ENCODE measurements around the gene SMPD3. TPM values are rescaled to one million over a fixed set of nuclear protein-coding genes. Genes with fewer than 3 reads are reported as not detected.

SMPD3 gene
- total and polyA plus RNA-seq, 9 of the 15 experiments (the other 6 are each of a cell fraction or from before 2014, with no cell fraction given): 0.03 to 1.2 (median 0.18) TPM

- TF ChIP-seq E2F6 (IDR thresholded peaks at IDR 0.05; ENCODE audit: borderline replicate concordance in 1 of 2, extremely low read depth in 1 of 2, insufficient read depth in 1 of 2, insufficient read length in 1 of 2, low read depth in 1 of 2, low read length in 1 of 2, poor library complexity in 1 of 2, severe bottlenecking in 1 of 2) (peak; percentile 97 to 99), PKNOX1 (IDR thresholded peaks at IDR 0.05) (0 out of 2 replicates have a peak, but pooled peaks have one; percentile 13), EP300 (IDR thresholded peaks at IDR 0.05; ENCODE audit: low read length) (no peak), ETV6 (IDR thresholded peaks at IDR 0.05; ENCODE audit: borderline replicate concordance in 1 of 2, low read depth in 2 of 2, low read length in 1 of 2) (no peak), ETV6 (CRISPR knock-in tag; IDR thresholded peaks at IDR 0.05; ENCODE audit: borderline replicate concordance) (peak; percentile 63; the same call in 1 of the 2 replicates), PHF20 (IDR thresholded peaks at IDR 0.05; ENCODE audit: partially characterized antibody) (peak; percentile 98), PYGO2 (tag; IDR thresholded peaks at IDR 0.05) (no peak), ZSCAN29 (IDR thresholded peaks at IDR 0.05) (no peak; the same call in 1 of the 2 replicates), JUNB (CRISPR knock-in tag; conservative IDR thresholded peaks at IDR 0.05) (no peak), ZNF639 (CRISPR knock-in tag; conservative IDR thresholded peaks at IDR 0.05 in 1 of 2, IDR thresholded peaks at IDR 0.05 in 1 of 2) (peak in 1 of 2 experiments; percentile 74; a peak in 2 of 4 replicates), GABPB2 (CRISPR knock-in tag; conservative IDR thresholded peaks at IDR 0.05) (no peak), BACH1 (tag; IDR thresholded peaks at IDR 0.05) (no peak), SP1 (CRISPR knock-in tag; IDR thresholded peaks at IDR 0.05) (peak; percentile 90), SIN3B (IDR thresholded peaks at IDR 0.05; ENCODE audit: low read depth) (peak; percentile 98), HDAC8 (tag; IDR thresholded peaks at IDR 0.05) (no peak; the same call in 1 of the 2 replicates), PTTG1 (tag; IDR thresholded peaks at IDR 0.05; ENCODE audit: low read depth) (no peak), FOXA1 (IDR thresholded peaks at IDR 0.05; ENCODE audit: borderline replicate concordance) (no peak)
- TF ChIP-seq, protein P1, sequence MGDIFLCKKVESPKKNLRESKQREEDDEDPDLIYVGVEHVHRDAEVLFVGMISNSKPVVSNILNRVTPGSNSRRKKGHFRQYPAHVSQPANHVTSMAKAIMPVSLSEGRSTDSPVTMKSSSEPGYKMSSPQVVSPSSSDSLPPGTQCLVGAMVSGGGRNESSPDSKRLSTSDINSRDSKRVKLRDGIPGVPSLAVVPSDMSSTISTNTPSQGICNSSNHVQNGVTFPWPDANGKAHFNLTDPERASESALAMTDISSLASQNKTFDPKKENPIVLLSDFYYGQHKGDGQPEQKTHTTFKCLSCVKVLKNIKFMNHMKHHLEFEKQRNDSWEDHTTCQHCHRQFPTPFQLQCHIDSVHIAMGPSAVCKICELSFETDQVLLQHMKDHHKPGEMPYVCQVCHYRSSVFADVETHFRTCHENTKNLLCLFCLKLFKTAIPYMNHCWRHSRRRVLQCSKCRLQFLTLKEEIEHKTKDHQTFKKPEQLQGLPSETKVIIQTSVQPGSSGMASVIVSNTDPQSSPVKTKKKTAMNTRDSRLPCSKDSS (IDR thresholded peaks at IDR 0.05; ENCODE audit: low read depth, partially characterized antibody): no peak
- TF ChIP-seq, protein P2, sequence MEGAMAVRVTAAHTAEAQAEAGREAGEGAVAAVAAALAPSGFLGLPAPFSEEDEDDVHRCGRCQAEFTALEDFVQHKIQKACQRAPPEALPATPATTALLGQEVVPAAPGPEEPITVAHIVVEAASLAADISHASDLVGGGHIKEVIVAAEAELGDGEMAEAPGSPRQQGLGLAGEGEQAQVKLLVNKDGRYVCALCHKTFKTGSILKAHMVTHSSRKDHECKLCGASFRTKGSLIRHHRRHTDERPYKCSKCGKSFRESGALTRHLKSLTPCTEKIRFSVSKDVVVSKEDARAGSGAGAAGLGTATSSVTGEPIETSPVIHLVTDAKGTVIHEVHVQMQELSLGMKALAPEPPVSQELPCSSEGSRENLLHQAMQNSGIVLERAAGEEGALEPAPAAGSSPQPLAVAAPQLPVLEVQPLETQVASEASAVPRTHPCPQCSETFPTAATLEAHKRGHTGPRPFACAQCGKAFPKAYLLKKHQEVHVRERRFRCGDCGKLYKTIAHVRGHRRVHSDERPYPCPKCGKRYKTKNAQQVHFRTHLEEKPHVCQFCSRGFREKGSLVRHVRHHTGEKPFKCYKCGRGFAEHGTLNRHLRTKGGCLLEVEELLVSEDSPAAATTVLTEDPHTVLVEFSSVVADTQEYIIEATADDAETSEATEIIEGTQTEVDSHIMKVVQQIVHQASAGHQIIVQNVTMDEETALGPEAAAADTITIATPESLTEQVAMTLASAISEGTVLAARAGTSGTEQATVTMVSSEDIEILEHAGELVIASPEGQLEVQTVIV (CRISPR knock-in tag; IDR thresholded peaks at IDR 0.05; ENCODE audit: borderline replicate concordance): no peak
Observed at GRCh38 chr16:68310774-68311511, 137.4 kb downstream of the SMPD3 start, which contains the start of the genes PRMT7 and SLC7A6OS (continued).
